K562 (cell line): Measurements from ENCODE around the gene MRPL55. TPM values are rescaled to one million over a fixed set of nuclear protein-coding genes. Genes with fewer than 3 reads are reported as not detected.

Source experiments
- ATAC-seq: fragments of 200-7000 bp; cut with Tn5 transposase; 3 replicates; pipeline ENCODE4 v1.9.1; 2020; ENCODE audit warnings: moderate library complexity
- BruUV-seq: library from RNA; stranded (reverse); fragments of 400-500 nt; replicated peaks from 2 replicates; lab custom pipeline; 2021; lab: Mats Ljungman, UMichigan
- CTCF ChIA-PET: fragments of 300-600 bp; formaldehyde crosslinking; extraction: SDS; loops from one replicate; lab custom pipeline; 2021; ENCODE audit warnings: low intra/inter-chr PET ratio; lab: Yijun Ruan, JAX
- POLR2A ChIA-PET: fragments of 300-600, 350-650 bp; sonication (Branson Sonifier 250); formaldehyde crosslinking; extraction: SDS; loops from one replicate; lab custom pipeline; 2021; ENCODE audit warnings: antibody characterized with exemption, inconsistent platforms; lab: Yijun Ruan, JAX
- DNase-seq, 4 experiments: peaks; one replicate each; pipeline versions ENCODE4 v3.0.0 to v3.0.0-alpha.2; 2011 to 2018; ENCODE audit warnings: low spot score in 3 of 4, mixed read lengths in 3 of 4; ENCODE audit errors: extremely low read depth in 1 of 4
- FAIRE-seq: peaks from 2 replicates; lab custom pipeline; 2011; peaks lifted over from hg19 to GRCh38; lab: Jason Lieb, UNC
- H2AFZ ChIP-seq: 2 replicates; pipeline ENCODE4 v1.6.0; 2011; ENCODE audit warnings: low read depth, low read length, control low read depth, inconsistent platforms
- H3K27ac ChIP-seq: fragments of 200-600 bp; 3 replicates; pipeline ENCODE4 v1.8.0; 2011; ENCODE audit warnings: low read depth, mild to moderate bottlenecking, control low read depth, inconsistent platforms, low read length, moderate library complexity, mixed read lengths; ENCODE audit errors: extremely low read depth
- H3K27me3 ChIP-seq, 2 experiments: fragments of 300-600 bp in 1 of 2; 2 replicates in 1 of 2; 3 replicates in 1 of 2; pipeline versions ENCODE4 v1.6.0 to v1.8.0; 2011; ENCODE audit warnings: inconsistent platforms in 2 of 2, low read length in 2 of 2, mild to moderate bottlenecking in 1 of 2, mixed read lengths in 1 of 2, moderate library complexity in 1 of 2; ENCODE audit not compliant: control insufficient read depth in 2 of 2, insufficient read depth in 2 of 2
- H3K36me3 ChIP-seq: fragments of 300-600 bp; 3 replicates; pipeline ENCODE4 v1.8.0; 2011; ENCODE audit warnings: mild to moderate bottlenecking, low read length, inconsistent platforms; ENCODE audit not compliant: control insufficient read depth, insufficient read depth
- H3K4me1 ChIP-seq, 2 experiments: fragments of 200-600 bp in 1 of 2; replicated peaks in 1 of 2; 2 replicates in 1 of 2; 3 replicates in 1 of 2; pipeline versions ENCODE4 v1.5.1 to v1.8.0; 2011; ENCODE audit warnings: inconsistent platforms in 2 of 2, low read length in 2 of 2, mild to moderate bottlenecking in 1 of 2, mixed read lengths in 1 of 2, moderate library complexity in 1 of 2; ENCODE audit not compliant: control insufficient read depth in 2 of 2, insufficient read depth in 2 of 2
- H3K4me2 ChIP-seq: 2 replicates; pipeline ENCODE4 v1.6.1; 2011; ENCODE audit warnings: low read length, control low read depth, inconsistent platforms, mixed read lengths; ENCODE audit not compliant: insufficient read depth
- H3K4me3 ChIP-seq: fragments of 200-600 bp; sonication (generic), shearing (Covaris generic); 2 replicates; pipeline ENCODE4 v1.5.1; 2016; ENCODE audit warnings: control low read depth, inconsistent platforms
- H3K79me2 ChIP-seq: fragments of 200-600 bp; 3 replicates; pipeline ENCODE4 v1.8.0; 2011; ENCODE audit warnings: low read length, inconsistent platforms; ENCODE audit not compliant: control insufficient read depth, insufficient read depth
- H3K9ac ChIP-seq, 2 experiments: 2 replicates each; pipeline versions ENCODE4 v1.6.0 to v1.6.1; 2011; ENCODE audit warnings: low read depth in 2 of 2, low read length in 2 of 2, control low read depth in 1 of 2, inconsistent platforms in 1 of 2, mild to moderate bottlenecking in 1 of 2, mixed read lengths in 1 of 2; ENCODE audit not compliant: insufficient read depth in 1 of 2
- H3K9me1 ChIP-seq: one replicate; pipeline ENCODE4 v1.6.0; 2011; ENCODE audit warnings: inconsistent platforms, mild to moderate bottlenecking, low read length, moderate library complexity; ENCODE audit not compliant: control insufficient read depth, insufficient read depth
- H3K9me3 ChIP-seq: replicated peaks from 2 replicates; pipeline ENCODE4 v1.5.1; 2011; ENCODE audit warnings: low read depth, low read length, inconsistent platforms; ENCODE audit not compliant: control insufficient read depth, insufficient read depth
- H4K20me1 ChIP-seq: replicated peaks from 2 replicates; pipeline ENCODE4 v1.6.1; 2011; ENCODE audit warnings: low read length, inconsistent platforms, mixed read lengths; ENCODE audit not compliant: control insufficient read depth, insufficient read depth
- CBX2 ChIP-seq: fragments of 200-600 bp; sonication (generic); IDR thresholded peaks from one replicate; pipeline ENCODE4 v1.6.1; 2012; ENCODE audit warnings: mild to moderate bottlenecking, low read length, inconsistent platforms; ENCODE audit not compliant: insufficient read depth, poor library complexity, severe bottlenecking
- EGR1 ChIP-seq: fragments of 450-650 bp; conservative IDR thresholded peaks from 2 replicates; pipeline ENCODE4 v1.6.1; 2017; ENCODE audit warnings: mild to moderate bottlenecking
- ERF ChIP-seq: fragments of 450-650 bp; formaldehyde crosslinking; IDR thresholded peaks from 2 replicates; pipeline ENCODE4 v1.4.0; 2020; ENCODE audit warnings: mild to moderate bottlenecking, mixed read lengths
- FOXP4 ChIP-seq: sonication (generic); formaldehyde crosslinking; IDR thresholded peaks from 2 replicates; pipeline ENCODE4 v1.8.0; 2022; ENCODE audit warnings: mild to moderate bottlenecking, missing genetic modification reagents, borderline replicate concordance
- GABPB1 ChIP-seq: sonication (generic); formaldehyde crosslinking; IDR thresholded peaks from 2 replicates; pipeline ENCODE4 v1.8.0; 2022; ENCODE audit warnings: mild to moderate bottlenecking, missing genetic modification reagents
- HCFC1 ChIP-seq: IDR thresholded peaks from 2 replicates; pipeline ENCODE4 v1.6.1; 2012; ENCODE audit warnings: low read depth, low read length, improper control_type of control experiment
- ID3 ChIP-seq, 2 experiments: fragments of 250-450 bp in 1 of 2; fragments of 450-650 bp in 1 of 2; sonication (Bioruptor Pico) in 1 of 2; IDR thresholded peaks; 2 replicates each; pipeline versions ENCODE4 v1.6.1 to v1.8.0; 2016 to 2021; ENCODE audit warnings: mild to moderate bottlenecking in 2 of 2, moderate library complexity in 2 of 2, missing compliant biosample characterization in 1 of 2, missing genetic modification characterization in 1 of 2
- IFI16 ChIP-seq: fragments of 250-450 bp; sonication (Bioruptor Pico); IDR thresholded peaks from 2 replicates; pipeline ENCODE4 v2.1.2; 2022; ENCODE audit warnings: mild to moderate bottlenecking, inconsistent platforms
- KLF1 ChIP-seq: fragments of 450-650 bp; IDR thresholded peaks from 2 replicates; pipeline ENCODE4 v1.6.1; 2016; ENCODE audit warnings: missing genetic modification characterization, missing compliant biosample characterization
- KLF6 ChIP-seq: fragments of 250-450 bp; sonication (Bioruptor Pico); IDR thresholded peaks from 2 replicates; pipeline ENCODE4 v1.4.0; 2020; ENCODE audit warnings: mild to moderate bottlenecking, moderate library complexity, borderline replicate concordance
- MECOM ChIP-seq: fragments of 250-450 bp; sonication (Bioruptor Pico); IDR thresholded peaks from 2 replicates; pipeline ENCODE4 v1.8.0; 2022; ENCODE audit warnings: inconsistent platforms
- PHF21A ChIP-seq: fragments of 450-650 bp; IDR thresholded peaks from 2 replicates; pipeline ENCODE4 v1.6.1; 2017; ENCODE audit warnings: low read depth, borderline replicate concordance
- PTRF ChIP-seq: fragments of 450-650 bp; IDR thresholded peaks from 2 replicates; pipeline ENCODE4 v1.6.1; 2016; ENCODE audit warnings: mild to moderate bottlenecking, missing genetic modification characterization, missing compliant biosample characterization
- PTTG1 ChIP-seq: fragments of 450-650 bp; IDR thresholded peaks from 2 replicates; pipeline ENCODE4 v1.6.1; 2016; ENCODE audit warnings: low read depth, mild to moderate bottlenecking, missing genetic modification characterization, missing compliant biosample characterization
- PYGO2 ChIP-seq: fragments of 450-650 bp; IDR thresholded peaks from 2 replicates; pipeline ENCODE4 v1.6.1; 2016; ENCODE audit warnings: mild to moderate bottlenecking, missing genetic modification characterization, moderate library complexity, missing compliant biosample characterization
- RFX5 ChIP-seq: IDR thresholded peaks from 2 replicates; pipeline ENCODE4 v1.6.1; 2011; ENCODE audit warnings: low read depth, mild to moderate bottlenecking, improper control_type of control experiment, low read length
- SMARCA5 ChIP-seq: fragments of 450-650 bp; IDR thresholded peaks from 2 replicates; pipeline ENCODE4 v1.6.1; 2016
- TCFL5 ChIP-seq: fragments of 250-450 bp; sonication (Bioruptor Pico); conservative IDR thresholded peaks from 2 replicates; pipeline ENCODE4 v1.6.1; 2021; ENCODE audit warnings: mild to moderate bottlenecking, moderate library complexity, matching md5 sums
- TEAD1 ChIP-seq, 2 experiments: fragments of 450-650 bp in 1 of 2; sonication (generic) in 1 of 2; formaldehyde crosslinking; IDR thresholded peaks; 2 replicates each; pipeline versions ENCODE4 v1.4.0 to v1.8.0; 2020 to 2022; ENCODE audit warnings: mild to moderate bottlenecking in 2 of 2, missing genetic modification reagents in 1 of 2
- TSC22D4 ChIP-seq: fragments of 450-650 bp; IDR thresholded peaks from 2 replicates; pipeline ENCODE4 v1.6.1; 2016; ENCODE audit warnings: missing genetic modification characterization, missing biosample characterization, control low read depth
- XRCC4 ChIP-seq: IDR thresholded peaks from one replicate; pipeline ENCODE4 v1.6.1; 2011; ENCODE audit not compliant: insufficient read depth, insufficient read length; ENCODE audit errors: extremely low read depth
- ZNF197 ChIP-seq: fragments of 200-800 bp; sonication (Bioruptor generic); IDR thresholded peaks from 2 replicates; pipeline ENCODE4 v1.6.1; 2016; ENCODE audit warnings: low read depth, missing genetic modification characterization, missing compliant biosample characterization
- ZNF766 ChIP-seq: fragments of 200-800 bp; sonication (Bioruptor generic); conservative IDR thresholded peaks from 2 replicates; pipeline ENCODE4 v1.6.1; 2016; ENCODE audit warnings: missing genetic modification characterization, missing compliant biosample characterization
- WGBS: fragments of 100-300 bp; shearing (Covaris generic); methylation state at CpG from one replicate; pipeline ENCODE4 v1.1.6; 2016; ENCODE audit warnings: low coverage, mixed read lengths; ENCODE audit not compliant: insufficient coverage; ENCODE audit errors: missing lambda C conversion rate; 5-methylcytosine and 5-hydroxymethylcytosine counted together
- in situ Hi-C: fragments of 300-500 bp; cut with MboI; formaldehyde crosslinking; loops from 4 replicates; pipeline ENCODE4 v1.15.0; 2018; ENCODE audit warnings: inconsistent platforms, mixed read lengths
- intact Hi-C: fragments of 100-400 bp; cut with micrococcal nuclease; formaldehyde crosslinking; loops from 2 replicates; pipeline ENCODE4 v1.14.2; 2022
- polyA plus RNA-seq, 8 experiments: library from polyadenylated mRNA; depleted of rRNA in 4 of 8; stranded (reverse) in 5 of 8; unstranded in 3 of 8; fragments of >200 nt; fragmentation: Nextera tagmentation in 2 of 8; fragmentation: Illumina TruSeq in 1 of 8; extraction: Ambion mirVana in 2 of 8; extraction: Trizol in 1 of 8; gene quantifications; 2 replicates each; pipeline versions ENCODE4 v1.2.1 to v1.2.3, GENCODE V29; 2011 to 2014; ENCODE audit warnings: inconsistent platforms in 1 of 8, missing spikeins in 1 of 8
- total RNA-seq, 7 experiments: library from RNA; depleted of rRNA in 6 of 7; stranded (reverse); fragments of >200 nt in 6 of 7; fragmentation: Illumina TruSeq in 2 of 7; extraction: Trizol in 2 of 7; gene quantifications; 2 replicates each; pipeline versions ENCODE4 v1.2.1 to v1.2.3, GENCODE V29; 2011 to 2021; ENCODE audit warnings: low replicate concordance in 1 of 7

Gene MRPL55
- total and polyA plus RNA-seq, 9 of the 15 experiments (the other 6 are each of a cell fraction or from before 2014, with no cell fraction given) = 34.9 to 228 (median 81.0) TPM

DNA sequence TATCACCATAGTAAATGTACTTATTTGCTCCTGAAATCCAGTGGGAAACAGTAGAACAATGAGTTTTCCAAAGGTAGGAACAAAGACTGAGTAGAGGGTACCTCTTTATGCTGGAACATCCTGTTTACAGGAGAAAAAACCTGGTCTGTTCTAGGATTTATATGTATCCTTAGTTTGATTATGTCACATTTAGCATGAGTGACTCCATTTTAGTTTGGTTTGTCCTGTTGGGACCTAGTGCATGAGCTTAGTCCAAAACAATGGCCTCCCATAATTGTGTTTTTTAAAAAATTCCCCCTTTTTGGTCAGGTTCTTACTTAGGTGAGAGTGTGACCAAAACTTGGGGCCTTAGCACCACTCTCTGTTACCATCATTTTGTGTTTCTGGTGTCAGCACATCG, 3.5 kb upstream of the MRPL55 start:
- H3K9me1 ChIP-seq = no peaks in the 10 kb centered on the region
- BruUV-seq = no TSS peak
- no peak for DNase-seq
- H3K36me3 ChIP-seq = peaks cover 5% of the 10 kb centered on the region; the same call in 1 of the 3 replicates
- ChIA-PET POLR2A (interaction anchor here (0.8 to 1.4 kb wide), 2 partner anchors 10 to 25 kb away, joined by 3 to 4 read pairs; no protein-coding TSS in a partner anchor), CTCF (no interaction called here)
- H3K27ac ChIP-seq = no peak overlapping the region
- no peak overlapping the region for H3K9ac ChIP-seq
- no peaks in the 10 kb centered on the region for H3K9me3 ChIP-seq
- no peak for ATAC-seq
- H3K4me2 ChIP-seq = no peak overlapping the region
- in situ Hi-C loops (no loop called here), intact Hi-C loops (no loop called here)
- H3K4me3 ChIP-seq = no peak overlapping the region
- no peak for FAIRE-seq
- H4K20me1 ChIP-seq = no peaks in the 10 kb centered on the region
- no peak overlapping the region for H2AFZ ChIP-seq
- no peaks in the 10 kb centered on the region for H3K27me3 ChIP-seq
- WGBS = 17% methylated on average over 1 of the region's 1 CpG
- H3K79me2 ChIP-seq = peaks cover 24% of the 10 kb centered on the region
- peaks cover 16 to 25% of the 10 kb centered on the region in 2 experiments; a peak in 4 of 5 replicates for H3K4me1 ChIP-seq
- no peak for TF ChIP-seq PHF21A
- no peak for TF ChIP-seq CBX2
- TF ChIP-seq ZNF197 (CRISPR knock-in tag) = 0 out of 2 replicates have a peak, but pooled peaks have one; percentile 35
- TF ChIP-seq IFI16 = no peak
- TF ChIP-seq ERF (CRISPR knock-in tag) = no peak
- TF ChIP-seq PYGO2 = 0 out of 2 replicates have a peak, but pooled peaks have one; percentile 51
- TF ChIP-seq TEAD1 (CRISPR knock-in tag; IDR thresholded peaks at IDR 0.05) = peak in 1 of 2 experiments; percentile 54; a peak in 1 of 4 replicates
- TF ChIP-seq PTRF (tag) = peak; percentile 76
- no peak for TF ChIP-seq XRCC4
- no peak for TF ChIP-seq HCFC1
- no peak for TF ChIP-seq EGR1
- no peak for TF ChIP-seq TCFL5 (CRISPR knock-in tag)
- no peak for TF ChIP-seq KLF1
- TF ChIP-seq RFX5 = no peak
- TF ChIP-seq KLF6 (CRISPR knock-in tag) = 0 out of 2 replicates have a peak, but pooled peaks have one; percentile 59
- TF ChIP-seq GABPB1 (CRISPR knock-in tag) = no peak
- peak; percentile 69 for TF ChIP-seq ZNF766 (CRISPR knock-in tag)
- TF ChIP-seq TSC22D4 (tag) = no peak
- peak; percentile 70 for TF ChIP-seq PTTG1 (tag)
- no peak for TF ChIP-seq FOXP4 (CRISPR knock-in tag)
- no peak for TF ChIP-seq ID3 (CRISPR knock-in tag; IDR thresholded peaks at IDR 0.05)
- TF ChIP-seq ID3 (tag; IDR thresholded peaks at IDR 0.05) = 0 out of 2 replicates have a peak, but pooled peaks have one; percentile 55
- TF ChIP-seq MECOM (CRISPR knock-in tag) = peak; percentile 52; the same call in 1 of the 2 replicates
- TF ChIP-seq SMARCA5 = no peak
